Measurements from ENCODE around the gene OR2AJ1.

OR2AJ1 gene

GRCh38 chr1:247914941-247915662 lies 9.6 kb upstream of the OR2AJ1 start:
- no peak for DNase-seq (ENCODE audit: low read depth)
- no peak for TF ChIP-seq MYC (IDR thresholded peaks at IDR 0.05; ENCODE audit: low read depth, low read length)
- no peak for TF ChIP-seq CTCF (IDR thresholded peaks at IDR 0.05; ENCODE audit: low read depth, low read length)
- TF ChIP-seq POLR2A (IDR thresholded peaks at IDR 0.05; ENCODE audit: extremely low read depth, insufficient read length): no peak
- TF ChIP-seq MAX (IDR thresholded peaks at IDR 0.05; ENCODE audit: low read depth, low read length): no peak
- no peak overlapping the region for H3K4me3 ChIP-seq (ENCODE audit: low read depth, low read length)

- H3K4me3 ChIP-seq (ENCODE audit: low read depth, low read length): no peak within 1 kb of the TSS
- no peak for DNase-seq (ENCODE audit: low read depth)
- no peak for TF ChIP-seq MAX (IDR thresholded peaks at IDR 0.05; ENCODE audit: low read depth, low read length)
- TF ChIP-seq POLR2A (IDR thresholded peaks at IDR 0.05; ENCODE audit: extremely low read depth, insufficient read length): no peak
- TF ChIP-seq MYC (IDR thresholded peaks at IDR 0.05; ENCODE audit: low read depth, low read length): no peak
- TF ChIP-seq CTCF (IDR thresholded peaks at IDR 0.05; ENCODE audit: low read depth, low read length): no peak
Observed at GRCh38 chr1:247919952-247920351, 4.7 kb upstream of the OR2AJ1 start, which contains the start of gene OR2T8. Gene OR2T8 (plus strand): TSS chr1:247920252. CDS start chr1:247921018, 766 bp downstream.

GRCh38 chr1:247923941-247924340 lies 748 bp upstream of the OR2AJ1 start:
- DNase-seq (ENCODE audit: low read depth): no peak
- no peak for TF ChIP-seq POLR2A (IDR thresholded peaks at IDR 0.05; ENCODE audit: extremely low read depth, insufficient read length)
- TF ChIP-seq MYC (IDR thresholded peaks at IDR 0.05; ENCODE audit: low read depth, low read length): no peak
- TF ChIP-seq MAX (IDR thresholded peaks at IDR 0.05; ENCODE audit: low read depth, low read length): no peak
- no peak for TF ChIP-seq CTCF (IDR thresholded peaks at IDR 0.05; ENCODE audit: low read depth, low read length)
- no peak overlapping the region for H3K4me3 ChIP-seq (ENCODE audit: low read depth, low read length)

- H3K4me3 ChIP-seq (ENCODE audit: low read depth, low read length): no peak overlapping the region
- DNase-seq (ENCODE audit: low read depth): no peak
- TF ChIP-seq CTCF (IDR thresholded peaks at IDR 0.05; ENCODE audit: low read depth, low read length) (no peak), MAX (IDR thresholded peaks at IDR 0.05; ENCODE audit: low read depth, low read length) (no peak), POLR2A (IDR thresholded peaks at IDR 0.05; ENCODE audit: extremely low read depth, insufficient read length) (no peak), MYC (IDR thresholded peaks at IDR 0.05; ENCODE audit: low read depth, low read length) (no peak)
Observed at GRCh38 chr1:247933989-247934388, 9.3 kb downstream of the OR2AJ1 start.

- TF ChIP-seq POLR2A (IDR thresholded peaks at IDR 0.05; ENCODE audit: extremely low read depth, insufficient read length): no peak
- no peak for TF ChIP-seq CTCF (IDR thresholded peaks at IDR 0.05; ENCODE audit: low read depth, low read length)
- TF ChIP-seq MAX (IDR thresholded peaks at IDR 0.05; ENCODE audit: low read depth, low read length): no peak
- no peak for TF ChIP-seq MYC (IDR thresholded peaks at IDR 0.05; ENCODE audit: low read depth, low read length)
- H3K4me3 ChIP-seq (ENCODE audit: low read depth, low read length): no peak overlapping the region
- no peak for DNase-seq (ENCODE audit: low read depth)
Observed at GRCh38 chr1:247935781-247936180, 11.1 kb downstream of the OR2AJ1 start.

Data from NB4 (cell line).